ENCODE results near the gene PLAAT5.

The PLAAT5 gene

DNA sequence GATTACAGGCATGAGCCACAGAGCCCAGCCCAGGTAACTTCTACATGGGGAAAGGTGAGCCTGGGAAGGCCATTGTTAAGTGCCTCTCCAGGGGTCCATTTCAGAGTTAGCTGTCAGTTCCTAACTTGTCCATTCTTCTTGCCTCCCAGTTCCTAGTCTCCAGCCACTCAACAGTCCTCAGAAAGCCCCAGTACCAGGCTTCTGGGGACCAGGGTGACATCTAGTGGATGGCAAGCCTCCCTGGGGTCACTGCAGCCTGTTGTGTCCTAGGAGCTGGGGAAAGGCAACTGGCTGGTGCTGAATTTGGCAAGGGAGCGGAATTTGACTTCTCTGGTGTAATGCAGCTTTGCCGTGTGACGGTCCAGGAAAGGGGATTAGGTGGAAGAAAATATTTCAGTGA, 17.0 kb upstream of the PLAAT5 start:
- Histone ChIP-seq H3K9me3 (no peaks in the 10 kb centered on the region), H3K4me3 (no peak overlapping the region), H3K27ac (no peak overlapping the region), H3K27me3 (no peaks in the 10 kb centered on the region), H3K36me3 (no peaks in the 10 kb centered on the region), H3K4me1 (peaks cover 0 to 20% (median 13%) of the 10 kb centered on the region in 4 donors)
- intact Hi-C loops (cut with DNase I; ENCODE audit: low total_unique reads) = no loop called here
- DNase-seq = no peak
- TF ChIP-seq, protein P1, sequence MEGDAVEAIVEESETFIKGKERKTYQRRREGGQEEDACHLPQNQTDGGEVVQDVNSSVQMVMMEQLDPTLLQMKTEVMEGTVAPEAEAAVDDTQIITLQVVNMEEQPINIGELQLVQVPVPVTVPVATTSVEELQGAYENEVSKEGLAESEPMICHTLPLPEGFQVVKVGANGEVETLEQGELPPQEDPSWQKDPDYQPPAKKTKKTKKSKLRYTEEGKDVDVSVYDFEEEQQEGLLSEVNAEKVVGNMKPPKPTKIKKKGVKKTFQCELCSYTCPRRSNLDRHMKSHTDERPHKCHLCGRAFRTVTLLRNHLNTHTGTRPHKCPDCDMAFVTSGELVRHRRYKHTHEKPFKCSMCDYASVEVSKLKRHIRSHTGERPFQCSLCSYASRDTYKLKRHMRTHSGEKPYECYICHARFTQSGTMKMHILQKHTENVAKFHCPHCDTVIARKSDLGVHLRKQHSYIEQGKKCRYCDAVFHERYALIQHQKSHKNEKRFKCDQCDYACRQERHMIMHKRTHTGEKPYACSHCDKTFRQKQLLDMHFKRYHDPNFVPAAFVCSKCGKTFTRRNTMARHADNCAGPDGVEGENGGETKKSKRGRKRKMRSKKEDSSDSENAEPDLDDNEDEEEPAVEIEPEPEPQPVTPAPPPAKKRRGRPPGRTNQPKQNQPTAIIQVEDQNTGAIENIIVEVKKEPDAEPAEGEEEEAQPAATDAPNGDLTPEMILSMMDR (IDR thresholded peaks at IDR 0.05) = peak in 1 of 2 experiments; percentile 24

DNA sequence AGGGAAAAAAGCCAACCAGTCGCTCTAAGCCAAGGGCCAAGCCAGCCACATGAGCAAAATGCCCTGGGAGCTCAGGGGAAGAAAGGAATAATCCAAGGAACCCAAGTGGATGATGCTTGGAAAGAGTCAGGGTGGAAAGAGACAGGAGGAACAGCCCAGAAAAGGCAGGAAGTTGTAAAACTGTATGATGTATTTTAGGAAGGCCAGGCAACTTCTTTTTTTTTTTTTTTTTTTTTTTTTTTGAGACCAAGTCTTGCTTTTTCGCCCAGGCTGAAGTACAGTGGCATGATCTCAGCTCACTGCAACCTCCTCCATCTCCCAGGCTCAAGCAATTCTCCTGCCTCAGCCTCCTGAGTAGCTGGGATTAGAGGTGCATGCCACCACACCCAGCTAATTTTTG, 16.5 kb upstream of the PLAAT5 start:
- Histone ChIP-seq H3K9me3 (no peaks in the 10 kb centered on the region), H3K4me1 (peaks cover 0 to 20% (median 13%) of the 10 kb centered on the region in 4 donors), H3K4me3 (no peak overlapping the region), H3K27me3 (no peaks in the 10 kb centered on the region), H3K27ac (no peak overlapping the region), H3K36me3 (no peaks in the 10 kb centered on the region)
- intact Hi-C loops (cut with DNase I; ENCODE audit: low total_unique reads) = no loop called here
- DNase-seq = no peak
- TF ChIP-seq, protein P1 (IDR thresholded peaks at IDR 0.05) = no peak

DNA sequence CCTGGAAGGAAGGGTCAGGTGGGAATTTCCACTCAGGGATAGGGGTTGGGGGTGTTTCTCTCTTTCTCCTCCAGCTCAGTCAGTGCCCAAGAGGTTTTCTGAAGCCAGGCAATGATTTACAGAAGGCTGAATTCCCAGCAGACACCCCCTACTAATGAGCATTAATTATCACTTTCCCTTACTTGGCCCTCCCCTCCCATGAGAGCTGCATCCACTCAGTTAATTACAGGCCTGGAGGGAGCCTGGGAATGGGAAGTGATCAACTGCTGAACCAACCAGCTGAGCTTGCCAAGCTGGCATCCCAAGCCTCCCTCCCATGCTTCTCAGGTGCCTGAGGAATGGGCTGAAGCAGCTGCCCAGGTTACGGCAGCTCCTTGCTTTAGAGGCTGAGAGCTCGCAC, 15.9 kb upstream of the PLAAT5 start:
- intact Hi-C loops (cut with DNase I; ENCODE audit: low total_unique reads) = no loop called here
- H3K4me3 ChIP-seq = no peak overlapping the region
- no peak for DNase-seq
- TF ChIP-seq, protein P1 (IDR thresholded peaks at IDR 0.05) = no peak
- no peak overlapping the region for H3K27ac ChIP-seq
- H3K4me1 ChIP-seq = peaks cover 0 to 20% (median 13%) of the 10 kb centered on the region in 4 donors
- H3K9me3 ChIP-seq = no peaks in the 10 kb centered on the region
- no peaks in the 10 kb centered on the region for H3K27me3 ChIP-seq
- no peaks in the 10 kb centered on the region for H3K36me3 ChIP-seq

DNA sequence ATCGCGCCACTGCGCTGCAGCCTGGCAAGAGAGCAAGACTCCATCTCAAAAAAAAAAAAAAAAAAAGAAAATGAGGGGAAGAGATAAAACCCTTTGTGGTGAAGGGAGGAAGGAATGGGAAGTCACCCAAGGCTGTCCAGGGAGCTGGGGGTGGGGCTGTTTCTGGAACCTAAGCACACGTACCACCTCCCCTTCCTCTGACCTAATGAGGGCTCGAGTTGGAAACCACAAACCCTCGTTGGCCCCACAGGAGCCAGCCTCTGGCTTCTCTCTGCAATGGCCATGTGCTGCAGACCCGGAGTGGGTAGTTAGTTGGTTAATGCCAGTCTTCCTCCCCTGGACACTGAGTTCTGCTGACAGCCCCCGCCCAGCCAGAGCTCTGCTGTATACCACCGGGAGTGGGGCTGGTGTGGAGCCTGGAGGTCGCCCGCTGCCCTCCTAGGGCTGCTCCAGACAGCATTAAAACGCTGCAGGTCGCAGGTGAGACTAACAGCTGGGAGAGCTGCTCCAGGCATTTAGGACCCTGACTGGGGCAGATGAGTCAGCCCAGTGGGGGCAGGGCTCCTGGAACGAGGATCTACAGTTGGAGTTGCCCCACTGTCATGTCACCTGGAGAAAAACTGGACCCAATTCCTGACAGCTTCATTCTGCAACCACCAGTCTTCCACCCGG, 15.0 kb upstream of the PLAAT5 start, which contains the start of gene LGALS12:
Gene LGALS12, plus strand, starts transcription at position 228 of the 672 bp plus-strand sequence. Its CDS starts 375 bp downstream, at position 603.
- DNase-seq = no peak
- no peaks in the 10 kb centered on the region for H3K27me3 ChIP-seq
- no peaks in the 10 kb centered on the region for H3K9me3 ChIP-seq
- TF ChIP-seq, protein P1 (IDR thresholded peaks at IDR 0.05) = no peak
- no peaks in the 10 kb centered on the region for H3K36me3 ChIP-seq
- H3K27ac ChIP-seq = no peak within 1 kb of the TSS
- intact Hi-C loops (cut with DNase I; ENCODE audit: low total_unique reads) = no loop called here
- H3K4me3 ChIP-seq = no peak within 1 kb of the TSS
- peaks cover 0 to 20% (median 10%) of the 10 kb centered on the region in 4 donors for H3K4me1 ChIP-seq

DNA sequence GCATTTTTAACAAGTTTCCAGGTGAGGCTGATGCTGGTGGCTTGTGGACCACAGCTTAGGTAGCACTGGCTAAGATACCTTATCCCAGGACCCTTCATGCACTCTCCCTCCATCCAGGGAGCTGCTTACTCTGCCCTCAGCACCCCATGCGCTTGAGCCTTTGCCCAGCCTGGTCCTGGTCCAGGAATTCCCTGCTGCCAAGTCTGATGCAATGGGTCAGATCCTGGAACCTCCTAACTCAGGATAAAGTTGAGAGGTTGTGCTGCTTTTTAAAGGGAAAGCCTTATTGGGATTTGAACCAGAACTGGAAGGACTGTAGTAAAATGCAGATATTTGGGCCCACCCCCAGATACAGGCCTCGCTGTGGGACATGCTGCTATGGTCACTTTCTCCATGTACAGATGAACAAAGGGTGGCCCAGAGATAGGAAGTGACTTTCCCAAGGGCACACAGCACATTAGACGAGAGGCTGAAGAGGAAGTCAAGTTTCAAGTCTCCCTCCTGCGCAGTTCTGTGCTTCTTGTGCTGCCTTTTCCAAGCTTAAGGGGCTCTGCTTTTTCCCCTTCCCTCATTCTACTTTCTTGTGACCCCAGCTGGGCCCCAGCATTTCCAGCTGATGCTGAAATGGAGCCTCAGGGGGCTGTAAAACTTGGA, 14.1 kb upstream of the PLAAT5 start:
- intact Hi-C loops (cut with DNase I; ENCODE audit: low total_unique reads) = no loop called here
- H3K4me3 ChIP-seq = no peak overlapping the region
- peak in 1 of 2 donors; percentile 76 for DNase-seq
- no peaks in the 10 kb centered on the region for H3K36me3 ChIP-seq
- H3K27me3 ChIP-seq = no peaks in the 10 kb centered on the region
- TF ChIP-seq, protein P1 (IDR thresholded peaks at IDR 0.05) = no peak
- peaks cover 0 to 13% (median 5%) of the 10 kb centered on the region in 4 donors for H3K4me1 ChIP-seq
- H3K9me3 ChIP-seq = peaks cover 0 to 7% (median 3%) of the 10 kb centered on the region in 3 donors
- H3K27ac ChIP-seq = no peak overlapping the region

Data from tibial artery (tissue), 4 donors.